Stimulated activated CD4-positive, alpha-beta T cell treated with anti-CD3 and anti-CD28 coated beads, Interleukin-4, amount 100 ng/mL, for 24 hours (primary cell): ENCODE results near the gene HIP1R.
"Not testable (repeated sequence)": the region's sequence is repeated elsewhere in the genome, so short reads cannot be mapped to it uniquely, and the experiment has no call there.

Source experiments
- DNase-seq: peaks from one replicate; pipeline ENCODE4 v3.0.0-alpha.2; 2020

The HIP1R gene, protein sequence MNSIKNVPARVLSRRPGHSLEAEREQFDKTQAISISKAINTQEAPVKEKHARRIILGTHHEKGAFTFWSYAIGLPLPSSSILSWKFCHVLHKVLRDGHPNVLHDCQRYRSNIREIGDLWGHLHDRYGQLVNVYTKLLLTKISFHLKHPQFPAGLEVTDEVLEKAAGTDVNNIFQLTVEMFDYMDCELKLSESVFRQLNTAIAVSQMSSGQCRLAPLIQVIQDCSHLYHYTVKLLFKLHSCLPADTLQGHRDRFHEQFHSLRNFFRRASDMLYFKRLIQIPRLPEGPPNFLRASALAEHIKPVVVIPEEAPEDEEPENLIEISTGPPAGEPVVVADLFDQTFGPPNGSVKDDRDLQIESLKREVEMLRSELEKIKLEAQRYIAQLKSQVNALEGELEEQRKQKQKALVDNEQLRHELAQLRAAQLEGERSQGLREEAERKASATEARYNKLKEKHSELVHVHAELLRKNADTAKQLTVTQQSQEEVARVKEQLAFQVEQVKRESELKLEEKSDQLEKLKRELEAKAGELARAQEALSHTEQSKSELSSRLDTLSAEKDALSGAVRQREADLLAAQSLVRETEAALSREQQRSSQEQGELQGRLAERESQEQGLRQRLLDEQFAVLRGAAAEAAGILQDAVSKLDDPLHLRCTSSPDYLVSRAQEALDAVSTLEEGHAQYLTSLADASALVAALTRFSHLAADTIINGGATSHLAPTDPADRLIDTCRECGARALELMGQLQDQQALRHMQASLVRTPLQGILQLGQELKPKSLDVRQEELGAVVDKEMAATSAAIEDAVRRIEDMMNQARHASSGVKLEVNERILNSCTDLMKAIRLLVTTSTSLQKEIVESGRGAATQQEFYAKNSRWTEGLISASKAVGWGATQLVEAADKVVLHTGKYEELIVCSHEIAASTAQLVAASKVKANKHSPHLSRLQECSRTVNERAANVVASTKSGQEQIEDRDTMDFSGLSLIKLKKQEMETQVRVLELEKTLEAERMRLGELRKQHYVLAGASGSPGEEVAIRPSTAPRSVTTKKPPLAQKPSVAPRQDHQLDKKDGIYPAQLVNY

GRCh38 chr12:122834921-122835749 lies at the start of gene HIP1R:
Gene HIP1R, plus strand, starts transcription at chr12:122835457. Its CDS starts 94 bp downstream, at chr12:122835551.
- DNase-seq: peak; percentile 56

DNA sequence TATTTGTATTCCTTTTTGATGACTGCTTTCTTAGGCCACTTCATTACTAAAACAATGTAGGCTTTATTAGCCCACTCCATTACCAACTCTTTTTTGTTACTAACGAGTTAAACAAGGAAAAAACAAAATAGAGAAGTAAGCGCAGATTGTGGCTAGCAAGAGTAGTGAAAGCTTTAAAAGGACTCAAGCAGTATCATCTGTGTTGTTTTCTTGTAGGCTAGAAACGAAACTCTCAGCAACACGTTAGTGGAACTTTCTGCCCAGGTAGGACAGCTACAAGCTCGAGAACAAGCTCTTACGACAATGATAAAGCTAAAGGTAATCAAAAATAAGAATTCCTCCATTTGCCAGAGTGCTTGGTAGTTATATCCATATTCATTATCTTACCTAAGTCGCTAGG lies 49.8 kb upstream of the HIP1R start:
- DNase-seq: no peak

GRCh38 chr12:122788387-122788786 lies 46.9 kb upstream of the HIP1R start:
- DNase-seq: no peak

DNA sequence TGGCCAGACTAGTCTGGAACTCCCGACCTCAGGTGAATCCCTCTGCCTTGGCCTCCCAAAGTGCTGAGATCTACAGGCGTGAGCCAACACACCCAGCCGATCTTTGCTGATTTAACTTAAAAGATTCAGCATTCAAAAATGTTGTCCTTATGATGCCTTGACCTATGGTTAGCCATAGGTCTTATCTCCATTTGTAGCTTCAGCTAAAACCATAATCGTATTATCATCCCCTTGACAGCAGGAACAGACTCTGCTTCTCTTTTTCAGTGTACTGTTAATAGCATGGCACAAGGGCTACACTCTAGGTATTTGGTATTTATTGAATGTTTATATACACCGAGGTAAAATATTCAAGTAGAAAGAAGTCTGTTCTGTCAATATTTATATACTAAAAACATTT lies 45.6 kb upstream of the HIP1R start:
- DNase-seq: no peak

DNA sequence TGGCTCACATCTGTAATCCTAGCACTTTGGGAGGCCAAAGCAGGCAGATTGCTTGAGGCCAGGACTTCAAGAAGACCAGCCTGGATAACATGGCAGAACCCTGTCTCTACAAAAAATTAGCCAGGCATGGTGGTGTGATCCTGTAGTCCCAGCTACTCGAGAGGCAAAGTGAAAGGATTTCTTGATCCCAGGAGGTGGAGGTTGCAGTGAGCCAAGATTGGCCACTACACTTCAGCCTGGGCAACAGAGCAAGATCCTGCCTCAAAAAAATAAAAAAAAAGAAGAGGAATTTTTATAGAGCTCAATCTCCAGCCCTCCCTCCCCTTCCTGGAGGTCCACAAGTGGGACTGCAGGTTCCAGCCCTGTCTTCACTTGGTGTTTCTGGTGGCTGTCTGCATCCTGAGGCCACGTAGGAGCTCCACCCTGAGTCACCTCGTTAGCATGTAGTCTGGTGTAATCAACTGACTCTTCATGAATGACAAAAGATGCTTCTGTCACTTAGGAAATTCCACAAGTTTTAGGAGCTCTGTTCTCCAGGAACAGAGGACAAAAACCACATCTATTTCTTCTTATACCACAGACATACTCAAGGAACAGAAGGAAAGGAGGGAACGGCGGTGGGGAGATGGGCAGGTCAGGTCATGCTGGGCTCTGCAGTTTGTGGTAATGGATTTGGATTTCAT lies 44.7 kb upstream of the HIP1R start:
- DNase-seq: no peak

- DNase-seq: peak; percentile 16
These were observed 41.6 kb upstream of the HIP1R start for GRCh38 chr12:122793685-122794106.

- DNase-seq: no peak
These were observed 39.5 kb upstream of the HIP1R start for GRCh38 chr12:122795807-122796206.

GRCh38 chr12:122799641-122800243 lies 35.5 kb upstream of the HIP1R start:
- DNase-seq: no peak

GRCh38 chr12:122803937-122804336 lies 31.3 kb upstream of the HIP1R start:
- DNase-seq: no peak

GRCh38 chr12:122804957-122805356 lies 30.3 kb upstream of the HIP1R start:
- not testable (repeated sequence) for DNase-seq

- DNase-seq: no peak
These were observed 27.6 kb upstream of the HIP1R start for GRCh38 chr12:122807651-122808050.

- no peak for DNase-seq
These were observed 23.5 kb upstream of the HIP1R start for GRCh38 chr12:122811777-122812176.

DNA sequence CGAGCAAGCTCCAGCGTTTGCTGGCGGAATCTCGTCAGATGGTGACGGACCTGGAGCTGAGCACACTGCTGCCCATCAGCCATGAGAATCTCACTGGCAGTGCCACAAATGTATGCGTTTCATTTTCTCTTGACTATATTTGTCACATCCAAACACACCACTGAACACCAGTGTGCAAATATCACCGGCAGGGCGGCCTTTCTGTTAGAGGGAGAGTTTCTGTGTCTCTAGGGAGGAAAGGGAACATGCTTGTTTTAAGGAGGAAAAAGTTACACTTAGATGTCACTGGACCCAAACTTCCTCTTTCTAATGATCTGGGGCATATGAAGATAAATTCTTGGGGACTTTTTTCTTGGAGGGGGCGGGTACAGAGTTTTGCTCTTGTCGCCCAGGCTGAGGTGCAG lies 21.9 kb upstream of the HIP1R start:
- DNase-seq: no peak

GRCh38 chr12:122819209-122819785 lies 16.0 kb upstream of the HIP1R start:
- DNase-seq: no peak

DNA sequence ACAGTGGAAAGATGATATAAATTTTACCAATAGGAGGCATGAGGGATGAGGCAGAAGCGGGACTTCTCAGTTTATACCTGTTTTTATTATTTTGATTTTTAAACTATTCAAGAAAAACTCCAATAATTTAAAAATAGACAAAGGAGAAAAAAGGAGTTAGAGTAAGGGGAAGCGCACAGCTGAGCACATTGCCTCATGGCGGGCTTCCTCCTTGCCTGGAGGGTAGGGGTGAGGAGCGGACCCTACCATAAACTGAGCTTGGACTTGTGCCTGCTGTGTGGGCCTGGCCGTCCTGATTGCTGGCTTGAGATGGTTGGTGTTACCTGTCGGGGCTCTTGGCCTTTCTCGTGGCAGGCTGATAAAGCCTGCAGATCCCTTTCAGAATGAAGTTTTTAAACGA lies 15.1 kb upstream of the HIP1R start:
- DNase-seq: no peak

GRCh38 chr12:122820838-122821271 lies 14.4 kb upstream of the HIP1R start:
- DNase-seq: no peak

GRCh38 chr12:122823429-122823828 lies 11.8 kb upstream of the HIP1R start:
- no peak for DNase-seq

GRCh38 chr12:122825773-122826724 lies 9.2 kb upstream of the HIP1R start:
- DNase-seq: no peak

DNA sequence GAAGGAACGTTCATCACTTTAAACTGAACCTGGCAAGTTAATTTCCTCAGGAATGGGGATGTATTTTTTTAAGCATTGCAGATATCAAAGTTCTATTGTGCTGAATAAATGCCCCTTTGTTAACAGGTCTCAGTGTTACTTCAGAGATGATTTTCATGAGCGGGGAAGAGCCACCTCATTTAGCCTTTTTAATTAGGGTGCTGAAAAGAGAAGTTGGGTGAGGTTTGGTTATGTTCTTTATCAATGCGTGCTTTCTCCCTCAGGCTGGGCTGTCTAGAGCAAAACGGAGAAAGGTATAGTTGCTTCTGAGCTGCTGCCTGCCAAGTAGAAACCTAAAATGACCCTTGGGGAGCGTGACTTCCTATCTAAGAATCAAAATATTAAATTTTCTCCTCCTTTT lies 8.0 kb upstream of the HIP1R start:
- DNase-seq: no peak
